A673 (cell line): Measurements from ENCODE around the gene RNF31. TPM values are rescaled to one million over a fixed set of nuclear protein-coding genes. Genes with fewer than 3 reads are reported as not detected.

ENCODE experiments used
- BruUV-seq: library from RNA; stranded (reverse); fragments of 400-500 nt; replicated peaks from 2 replicates; lab custom pipeline; 2021; lab: Mats Ljungman, UMichigan
- CTCF ChIA-PET: fragments of 300-600 bp; sonication (Branson Sonifier 250); formaldehyde crosslinking; loops from one replicate; lab custom pipeline; 2022; ENCODE audit warnings: antibody characterized with exemption; lab: Charles Lee
- POLR2A ChIA-PET: fragments of 300-600 bp; sonication (Branson Sonifier 250); formaldehyde crosslinking; loops from one replicate; lab custom pipeline; 2022; ENCODE audit warnings: antibody characterized with exemption; ENCODE audit not compliant: low non-redundant PET; lab: Charles Lee
- DNase-seq: peaks from one replicate; pipeline ENCODE4 v3.0.0-alpha.2; 2015; ENCODE audit warnings: low spot score
- H3K27ac ChIP-seq: fragments of 200-600 bp; sonication (generic); 2 replicates; pipeline ENCODE4 v1.5.1; 2016; ENCODE audit warnings: mixed run types, low read depth, mild to moderate bottlenecking, mixed read lengths, antibody characterized with exemption, low read length; ENCODE audit not compliant: poor library complexity, severe bottlenecking
- H3K27me3 ChIP-seq: fragments of 200-600 bp; sonication (generic); replicated peaks from 2 replicates; pipeline ENCODE4 v1.6.1; 2017; ENCODE audit warnings: mixed run types, low read depth, mild to moderate bottlenecking, mixed read lengths, antibody characterized with exemption, low read length; ENCODE audit not compliant: insufficient read depth, poor library complexity
- H3K36me3 ChIP-seq: fragments of 200-600 bp; sonication (generic); 2 replicates; pipeline ENCODE4 v1.6.1; 2016; ENCODE audit warnings: mixed run types, mild to moderate bottlenecking, mixed read lengths, antibody characterized with exemption, low read length; ENCODE audit not compliant: insufficient read depth, poor library complexity, severe bottlenecking
- H3K4me1 ChIP-seq: fragments of 200-600 bp; sonication (generic); 2 replicates; pipeline ENCODE4 v1.6.1; 2017; ENCODE audit warnings: mixed run types, mild to moderate bottlenecking, mixed read lengths, antibody characterized with exemption, low read length; ENCODE audit not compliant: insufficient read depth, poor library complexity, severe bottlenecking
- H3K4me3 ChIP-seq: fragments of 200-600 bp; sonication (generic); 2 replicates; pipeline ENCODE4 v1.5.1; 2016; ENCODE audit warnings: low read depth, mixed run types, mild to moderate bottlenecking, mixed read lengths, low read length; ENCODE audit not compliant: poor library complexity, severe bottlenecking
- H3K9me3 ChIP-seq: fragments of 200-600 bp; sonication (generic); 2 replicates; pipeline ENCODE4 v1.6.1; 2016; ENCODE audit warnings: mixed run types, low read depth, mild to moderate bottlenecking, mixed read lengths, antibody characterized with exemption, low read length; ENCODE audit not compliant: poor library complexity, severe bottlenecking
- EZH2 ChIP-seq: fragments of 200-600 bp; sonication (generic); IDR thresholded peaks from 2 replicates; pipeline ENCODE4 v1.6.1; 2017; ENCODE audit warnings: borderline replicate concordance, low read depth, mild to moderate bottlenecking, mixed read lengths, antibody characterized with exemption, low read length; ENCODE audit not compliant: poor library complexity, severe bottlenecking
- intact Hi-C: fragments of 100-400 bp; cut with micrococcal nuclease; formaldehyde crosslinking; loops from one replicate; pipeline ENCODE4 v1.10.0; 2022; ENCODE audit not compliant: unreplicated experiment
- microRNA-seq: library from miRNA; unstranded; fragments of <30 nt; microRNA quantifications from one replicate; pipeline ENCODE4 v1.2.0, GENCODE V29; 2021
- total RNA-seq: library from RNA; stranded (reverse); gene quantifications from 2 replicates; pipeline ENCODE4 v1.2.3, GENCODE V29; 2021
- TF ChIP-seq, protein P1 (sequence below): fragments of 300-800, 200-600 bp; sonication (generic); conservative IDR thresholded peaks from 2 replicates; pipeline ENCODE4 v1.5.1; 2017; ENCODE audit warnings: low read depth, mild to moderate bottlenecking, antibody characterized with exemption, low read length, moderate library complexity, mixed read lengths

The RNF31 gene
- total RNA-seq, 1 experiment from 2014 or later: 62.1 TPM

DNA sequence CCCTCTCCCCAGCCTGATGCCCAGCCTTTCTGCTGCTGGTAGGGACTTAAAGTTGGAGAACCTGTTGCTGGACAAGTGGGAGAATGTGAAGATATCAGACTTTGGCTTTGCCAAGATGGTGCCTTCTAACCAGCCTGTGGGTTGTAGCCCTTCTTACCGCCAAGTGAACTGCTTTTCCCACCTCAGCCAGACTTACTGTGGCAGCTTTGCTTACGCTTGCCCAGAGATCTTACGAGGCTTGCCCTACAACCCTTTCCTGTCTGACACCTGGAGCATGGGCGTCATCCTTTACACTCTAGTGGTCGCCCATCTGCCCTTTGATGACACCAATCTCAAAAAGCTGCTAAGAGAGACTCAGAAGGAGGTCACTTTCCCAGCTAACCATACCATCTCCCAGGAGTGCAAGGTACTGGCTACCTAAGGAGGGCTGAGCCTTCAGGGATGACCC, 59.8 kb downstream of the RNF31 start:
- Histone ChIP-seq H3K4me3 (no peak overlapping the region), H3K27ac (no peak overlapping the region), H3K4me1 (no peaks in the 10 kb centered on the region), H3K27me3 (no peaks in the 10 kb centered on the region), H3K9me3 (no peaks in the 10 kb centered on the region), H3K36me3 (peaks cover 34% of the 10 kb centered on the region)
- intact Hi-C loops: no loop called here
- ChIA-PET CTCF (no interaction called here), POLR2A (no interaction called here)
- BruUV-seq: no TSS peak
- TF ChIP-seq, protein P1, sequence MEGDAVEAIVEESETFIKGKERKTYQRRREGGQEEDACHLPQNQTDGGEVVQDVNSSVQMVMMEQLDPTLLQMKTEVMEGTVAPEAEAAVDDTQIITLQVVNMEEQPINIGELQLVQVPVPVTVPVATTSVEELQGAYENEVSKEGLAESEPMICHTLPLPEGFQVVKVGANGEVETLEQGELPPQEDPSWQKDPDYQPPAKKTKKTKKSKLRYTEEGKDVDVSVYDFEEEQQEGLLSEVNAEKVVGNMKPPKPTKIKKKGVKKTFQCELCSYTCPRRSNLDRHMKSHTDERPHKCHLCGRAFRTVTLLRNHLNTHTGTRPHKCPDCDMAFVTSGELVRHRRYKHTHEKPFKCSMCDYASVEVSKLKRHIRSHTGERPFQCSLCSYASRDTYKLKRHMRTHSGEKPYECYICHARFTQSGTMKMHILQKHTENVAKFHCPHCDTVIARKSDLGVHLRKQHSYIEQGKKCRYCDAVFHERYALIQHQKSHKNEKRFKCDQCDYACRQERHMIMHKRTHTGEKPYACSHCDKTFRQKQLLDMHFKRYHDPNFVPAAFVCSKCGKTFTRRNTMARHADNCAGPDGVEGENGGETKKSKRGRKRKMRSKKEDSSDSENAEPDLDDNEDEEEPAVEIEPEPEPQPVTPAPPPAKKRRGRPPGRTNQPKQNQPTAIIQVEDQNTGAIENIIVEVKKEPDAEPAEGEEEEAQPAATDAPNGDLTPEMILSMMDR: no peak
- TF ChIP-seq EZH2: no peak
- DNase-seq: no peak

GRCh38 chr14:24207625-24208024, 60.3 kb downstream of the RNF31 start:
- Histone ChIP-seq H3K4me1 (no peaks in the 10 kb centered on the region), H3K4me3 (no peak overlapping the region), H3K36me3 (peaks cover 30% of the 10 kb centered on the region), H3K9me3 (no peaks in the 10 kb centered on the region), H3K27me3 (no peaks in the 10 kb centered on the region), H3K27ac (no peak overlapping the region)
- intact Hi-C loops: no loop called here
- POLR2A ChIA-PET: no interaction called here
- TF ChIP-seq, protein P1: no peak
- no peak for TF ChIP-seq EZH2
- BruUV-seq: no TSS peak
- CTCF ChIA-PET: no interaction called here
- no peak for DNase-seq

Small RNA genes lying within 50 kb of the gene (microRNA-seq; reads per million reads assigned to microRNA genes)
- gene MIR7703: not detected

Other genes with a start within 250 kb of the RNF31 start
- gene DHRS4, start 193.7 kb upstream of the RNF31 start, total RNA-seq: 10.1 and 11.4 TPM in 2 replicates
- 9.3 and 10.6 TPM in 2 replicates for gene DHRS4L2, start 158.6 kb upstream of the RNF31 start, total RNA-seq
- gene CARMIL3, start 95.5 kb upstream of the RNF31 start, total RNA-seq: 0.49 and 1.2 TPM in 2 replicates
- gene CPNE6, start 75.9 kb upstream of the RNF31 start, total RNA-seq: not detected in 2 replicates
- 16.8 and 46.3 TPM in 2 replicates for gene PCK2, start 53.2 kb upstream of the RNF31 start, total RNA-seq
- 45.5 and 49.1 TPM in 2 replicates for gene DCAF11, start 32.7 kb upstream of the RNF31 start, total RNA-seq
- gene NRL, start 32.5 kb upstream of the RNF31 start, total RNA-seq: 1.6 and 1.9 TPM in 2 replicates
- 0.48 TPM in 1 of 2 replicates, not detected in the other for gene FITM1, start 16.8 kb upstream of the RNF31 start, total RNA-seq
- gene PSME1, start 11.3 kb upstream of the RNF31 start, total RNA-seq: 160 and 173 TPM in 2 replicates
- 36.8 and 50.4 TPM in 2 replicates for gene EMC9, start 5.9 kb upstream of the RNF31 start, total RNA-seq
- gene PSME2, start 888 bp upstream of the RNF31 start, total RNA-seq: 171 and 172 TPM in 2 replicates
- 25.1 and 27.3 TPM in 2 replicates for gene IRF9, start 13.8 kb downstream of the RNF31 start, total RNA-seq
- gene REC8, start 24.6 kb downstream of the RNF31 start, total RNA-seq: 5.4 and 8.4 TPM in 2 replicates
- gene IPO4, start 41.3 kb downstream of the RNF31 start, total RNA-seq: 150 and 157 TPM in 2 replicates
- 46.9 and 55.5 TPM in 2 replicates for gene TM9SF1, start 47.9 kb downstream of the RNF31 start, total RNA-seq
- gene TSSK4, start 58.2 kb downstream of the RNF31 start, total RNA-seq: 0.70 and 0.75 TPM in 2 replicates
- gene CHMP4A, start 66.0 kb downstream of the RNF31 start, total RNA-seq: 51.9 and 56.7 TPM in 2 replicates
- 21.3 and 22.4 TPM in 2 replicates for gene MDP1, start 68.6 kb downstream of the RNF31 start, total RNA-seq
- gene NEDD8, start 84.9 kb downstream of the RNF31 start, total RNA-seq: 257 and 266 TPM in 2 replicates
- gene GMPR2, start 85.4 kb downstream of the RNF31 start, total RNA-seq: 82.7 and 85.8 TPM in 2 replicates
- gene TINF2, start 95.1 kb downstream of the RNF31 start, total RNA-seq: 46.1 and 47.0 TPM in 2 replicates
- gene TGM1, start 115.7 kb downstream of the RNF31 start, total RNA-seq: 1.5 and 3.5 TPM in 2 replicates
- 22.2 and 23.8 TPM in 2 replicates for gene RABGGTA, start 124.1 kb downstream of the RNF31 start, total RNA-seq
- gene DHRS1, start 152.3 kb downstream of the RNF31 start, total RNA-seq: 13.3 and 14.5 TPM in 2 replicates
- 34.0 and 37.1 TPM in 2 replicates for gene NOP9, start 152.4 kb downstream of the RNF31 start, total RNA-seq
- gene CIDEB, start 160.5 kb downstream of the RNF31 start, total RNA-seq: 0.42 TPM in 1 of 2 replicates, not detected in the other
- gene LTB4R2, start 162.6 kb downstream of the RNF31 start, total RNA-seq: 7.6 and 9.0 TPM in 2 replicates
- 6.6 and 8.9 TPM in 2 replicates for gene LTB4R, start 164.0 kb downstream of the RNF31 start, total RNA-seq
- gene ADCY4, start 187.6 kb downstream of the RNF31 start, total RNA-seq: 0.84 and 1.5 TPM in 2 replicates
- not detected in 2 replicates for gene RIPK3, start 192.5 kb downstream of the RNF31 start, total RNA-seq
- gene NFATC4, start 220.7 kb downstream of the RNF31 start, total RNA-seq: 38.1 and 69.0 TPM in 2 replicates